SK-N-SH (cell line): Measurements from ENCODE around the gene ADAMTS6. TPM values are rescaled to one million over a fixed set of nuclear protein-coding genes. Genes with fewer than 3 reads are reported as not detected.

ENCODE experiments used
- CTCF ChIA-PET: fragments of 300-600, 350-600 bp; formaldehyde crosslinking; extraction: SDS; loops from one replicate; lab custom pipeline; 2021; lab: Yijun Ruan, JAX
- POLR2A ChIA-PET: fragments of 350-600 bp; sonication (Branson Sonifier 250); formaldehyde crosslinking; extraction: SDS; loops from one replicate; lab custom pipeline; 2020; ENCODE audit warnings: antibody characterized with exemption, inconsistent platforms; lab: Yijun Ruan, JAX
- DNase-seq: peaks from one replicate; pipeline ENCODE4 v3.0.0; 2012
- H2AFZ ChIP-seq: fragments of 200-600 bp; sonication (generic); 2 replicates; pipeline ENCODE4 v1.8.1; 2016; ENCODE audit warnings: antibody characterized with exemption, mild to moderate bottlenecking, low read depth
- H3F3A ChIP-seq: fragments of 200-600 bp; sonication (generic); replicated peaks from 2 replicates; pipeline ENCODE3; 2016; ENCODE audit warnings: antibody characterized with exemption, mild to moderate bottlenecking; ENCODE audit not compliant: insufficient read depth
- H3K27ac ChIP-seq, 2 experiments: fragments of 200-500 bp in 1 of 2; fragments of 200-600 bp in 1 of 2; sonication (Bioruptor generic) in 1 of 2; sonication (generic), shearing (Covaris generic) in 1 of 2; 2 replicates each; pipeline versions ENCODE4 v1.5.1 to v1.6.1; 2014 to 2016; ENCODE audit warnings: low read depth in 2 of 2, inconsistent platforms in 1 of 2, low read length in 1 of 2, mild to moderate bottlenecking in 1 of 2, mixed read lengths in 1 of 2
- H3K27me3 ChIP-seq: fragments of 200-600 bp; sonication (generic), shearing (Covaris generic); 2 replicates; pipeline ENCODE4 v1.6.1; 2016; ENCODE audit warnings: mixed run types; ENCODE audit not compliant: insufficient read depth
- H3K36me3 ChIP-seq, 2 experiments: fragments of 200-500 bp in 1 of 2; fragments of 200-600 bp in 1 of 2; sonication (Bioruptor generic) in 1 of 2; sonication (generic) in 1 of 2; replicated peaks in 1 of 2; 2 replicates each; pipeline versions ENCODE3 to v1.5.1; 2014 to 2016; ENCODE audit warnings: low read length in 1 of 2, mild to moderate bottlenecking in 1 of 2; ENCODE audit not compliant: insufficient read depth in 2 of 2, control insufficient read depth in 1 of 2
- H3K4me1 ChIP-seq, 2 experiments: fragments of 200-500 bp in 1 of 2; fragments of 200-600 bp in 1 of 2; sonication (Bioruptor generic) in 1 of 2; sonication (generic), shearing (Covaris generic) in 1 of 2; 2 replicates each; pipeline versions ENCODE4 v1.5.1 to v1.6.1; 2014 to 2016; ENCODE audit warnings: low read depth in 1 of 2, low read length in 1 of 2, mixed run types in 1 of 2; ENCODE audit not compliant: insufficient read depth in 2 of 2, control insufficient read depth in 1 of 2
- H3K4me2 ChIP-seq: fragments of 200-600 bp; sonication (generic), shearing (Covaris generic); 2 replicates; pipeline ENCODE4 v1.6.1; 2017; ENCODE audit warnings: mixed run types
- H3K4me3 ChIP-seq, 2 experiments: fragments of 200-500 bp in 1 of 2; fragments of 200-600 bp in 1 of 2; sonication (Bioruptor generic) in 1 of 2; sonication (generic), shearing (Covaris generic) in 1 of 2; 2 replicates each; pipeline versions ENCODE4 v1.5.1 to v1.8.1; 2014 to 2016; ENCODE audit warnings: low read depth in 2 of 2, inconsistent platforms in 1 of 2, low read length in 1 of 2, mild to moderate bottlenecking in 1 of 2, mixed read lengths in 1 of 2, moderate library complexity in 1 of 2
- H3K79me2 ChIP-seq: fragments of 200-600 bp; sonication (generic); 2 replicates; pipeline ENCODE4 v1.8.1; 2017; ENCODE audit warnings: mild to moderate bottlenecking; ENCODE audit not compliant: insufficient read depth
- H3K9ac ChIP-seq: fragments of 200-600 bp; sonication (generic); 2 replicates; pipeline ENCODE4 v1.6.1; 2017; ENCODE audit warnings: mixed run types
- H3K9me2 ChIP-seq: fragments of 200-600 bp; sonication (generic); 2 replicates; pipeline ENCODE4 v1.6.1; 2017; ENCODE audit warnings: mixed run types
- H3K9me3 ChIP-seq: fragments of 200-600 bp; sonication (generic); 2 replicates; pipeline ENCODE4 v1.6.1; 2017; ENCODE audit warnings: mixed run types, mild to moderate bottlenecking, moderate library complexity
- H4K20me1 ChIP-seq: fragments of 200-600 bp; sonication (generic); 2 replicates; pipeline ENCODE4 v1.6.1; 2017; ENCODE audit warnings: mild to moderate bottlenecking, mixed run types; ENCODE audit not compliant: insufficient read depth
- FOXJ3 ChIP-seq: sonication (generic); formaldehyde crosslinking; IDR thresholded peaks from 2 replicates; pipeline ENCODE4 v1.5.1; 2020; ENCODE audit warnings: mild to moderate bottlenecking, missing genetic modification reagents
- FOXM1 ChIP-seq: IDR thresholded peaks from 2 replicates; pipeline ENCODE4 v1.4.0; 2012; ENCODE audit warnings: low read depth, mild to moderate bottlenecking
- GABPA ChIP-seq: IDR thresholded peaks from 2 replicates; pipeline ENCODE4 v1.4.0; 2012; ENCODE audit warnings: low read depth, mild to moderate bottlenecking
- GATA2 ChIP-seq: sonication (generic); formaldehyde crosslinking; IDR thresholded peaks from 2 replicates; pipeline ENCODE4 v1.5.0; 2020; ENCODE audit warnings: mild to moderate bottlenecking, missing genetic modification reagents
- JUND ChIP-seq: IDR thresholded peaks from 2 replicates; pipeline ENCODE4 v1.4.0; 2012
- MEF2A ChIP-seq: IDR thresholded peaks from 2 replicates; pipeline ENCODE4 v1.4.0; 2012; ENCODE audit warnings: low read depth, borderline replicate concordance
- MXI1 ChIP-seq: IDR thresholded peaks from 2 replicates; pipeline ENCODE4 v1.6.1; 2012; ENCODE audit warnings: mild to moderate bottlenecking, low read depth, low read length, improper control_type of control experiment
- NFIC ChIP-seq: IDR thresholded peaks from 2 replicates; pipeline ENCODE4 v1.4.0; 2012; ENCODE audit warnings: borderline replicate concordance
- NRF1 ChIP-seq: IDR thresholded peaks from 2 replicates; pipeline ENCODE4 v1.6.1; 2012; ENCODE audit warnings: low read depth, mild to moderate bottlenecking, low read length
- POLR2AphosphoS5 ChIP-seq: IDR thresholded peaks from 2 replicates; pipeline ENCODE4 v1.6.1; 2012; ENCODE audit warnings: low read depth, low read length
- RXRA ChIP-seq: IDR thresholded peaks from 2 replicates; pipeline ENCODE4 v1.4.0; 2012; ENCODE audit warnings: low read depth, mild to moderate bottlenecking, borderline replicate concordance
- SMC3 ChIP-seq: IDR thresholded peaks from 2 replicates; pipeline ENCODE4 v1.6.1; 2012; ENCODE audit warnings: low read depth, low read length, improper control_type of control experiment
- TAF1 ChIP-seq: IDR thresholded peaks from 2 replicates; pipeline ENCODE4 v1.6.1; 2012; ENCODE audit warnings: low read depth, mild to moderate bottlenecking, low read length, moderate library complexity, borderline replicate concordance
- TCF12 ChIP-seq: IDR thresholded peaks from 2 replicates; pipeline ENCODE4 v1.4.0; 2012
- YY1 ChIP-seq: IDR thresholded peaks from 2 replicates; pipeline ENCODE4 v1.4.0; 2012; ENCODE audit warnings: low read depth, mild to moderate bottlenecking
- WGBS: methylation state at CpG from one replicate; pipeline ENCODE4 v1.1.6; 2017; ENCODE audit warnings: low lambda C conversion rate; 5-methylcytosine and 5-hydroxymethylcytosine counted together
- polyA plus RNA-seq, 3 experiments: library from polyadenylated mRNA; depleted of rRNA; stranded (reverse); fragments of >200 nt; gene quantifications; 2 replicates each; pipeline ENCODE4 v1.2.3, GENCODE V29; 2012
- TF ChIP-seq, protein P1 (sequence below): fragments of 200-600 bp; sonication (generic); IDR thresholded peaks from 2 replicates; pipeline ENCODE4 v1.6.1; 2017; ENCODE audit warnings: antibody characterized with exemption, mild to moderate bottlenecking, moderate library complexity
- TF ChIP-seq, protein P2 (sequence below): fragments of 150-350 bp; IDR thresholded peaks from 2 replicates; pipeline ENCODE4 v1.6.1; 2016; ENCODE audit warnings: mild to moderate bottlenecking, low read depth, low read length
- TF ChIP-seq, protein P3 (sequence below): IDR thresholded peaks from 2 replicates; pipeline ENCODE4 v1.4.0; 2012; ENCODE audit warnings: low read depth
- TF ChIP-seq, protein P4 (sequence below): fragments of 150-350 bp; IDR thresholded peaks from 2 replicates; pipeline ENCODE4 v1.6.1; 2017; ENCODE audit warnings: antibody characterized with exemption, low read length, low read depth, borderline replicate concordance

Gene ADAMTS6
- polyA plus RNA-seq, 1 of the 3 experiments (the other 2 are of a cell fraction), result 15.0 TPM

DNA sequence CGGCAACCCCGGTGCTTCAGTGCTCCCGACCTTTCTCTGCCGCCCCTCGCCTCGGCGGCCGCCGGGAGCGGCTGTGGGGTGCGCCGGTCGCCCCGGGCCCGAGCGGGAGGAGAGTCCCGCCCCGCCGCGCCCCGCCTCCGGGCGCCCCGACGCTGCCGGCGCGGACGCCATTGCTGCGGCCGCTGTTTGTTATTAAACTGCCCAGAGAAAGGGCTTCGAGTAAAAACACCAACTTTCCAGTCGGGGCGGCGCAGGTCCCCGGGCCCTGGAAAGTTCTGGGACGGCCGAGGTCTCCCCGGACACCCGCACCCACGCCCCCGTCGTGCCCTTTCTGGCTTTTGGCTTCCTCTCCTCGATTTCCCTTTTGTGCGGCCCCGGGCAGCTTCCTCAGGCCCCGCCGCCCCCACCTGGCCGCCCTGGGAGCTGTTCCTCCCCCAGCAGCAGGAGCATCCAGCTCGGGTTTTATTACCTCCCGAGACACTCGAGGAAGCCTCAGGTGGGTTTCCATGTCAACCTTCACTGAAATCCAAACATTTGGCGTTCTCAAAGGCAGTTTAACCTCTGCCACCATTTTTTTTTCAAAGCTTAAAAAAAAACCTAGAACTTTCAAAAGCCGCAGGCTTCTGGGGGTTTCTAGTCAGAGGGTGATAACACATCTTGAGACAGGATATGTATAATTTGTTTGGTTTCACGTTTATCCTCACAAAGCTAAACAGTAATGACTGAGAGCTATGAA, 378.6 kb downstream of the ADAMTS6 start:
- POLR2A ChIA-PET, result interaction anchor here (1.1 kb wide), 1 partner anchor 68 kb away, joined by 4 read pairs; no protein-coding TSS in a partner anchor
- CTCF ChIA-PET, result interaction anchor here (0.6 to 2.5 kb wide), 7 partner anchors 18 to 380 kb away, joined by 3 to 11 read pairs (median 4); no protein-coding TSS in a partner anchor
- Histone ChIP-seq H3F3A (no peaks in the 10 kb centered on the region), H3K4me1 (peaks cover 6 to 8% of the 10 kb centered on the region in 2 experiments; a peak in 2 of 4 replicates), H3K9me2 (no peaks in the 10 kb centered on the region), H3K9ac (no peak overlapping the region), H3K79me2 (no peaks in the 10 kb centered on the region), H3K9me3 (no peaks in the 10 kb centered on the region), H3K36me3 (no peaks in the 10 kb centered on the region), H3K4me3 (peak overlapping the region in 1 of 2 experiments; percentile 42; a peak in 2 of 4 replicates), H2AFZ (peak overlapping the region; percentile 25; the same call in 1 of the 2 replicates), H3K4me2 (no peak overlapping the region), H3K27me3 (no peaks in the 10 kb centered on the region), H4K20me1 (no peaks in the 10 kb centered on the region), H3K27ac (peak overlapping the region in 1 of 2 experiments; percentile 22; a peak in 1 of 4 replicates)
- no peak for TF ChIP-seq RXRA
- no peak for TF ChIP-seq FOXJ3 (CRISPR knock-in tag)
- TF ChIP-seq NFIC, result no peak
- TF ChIP-seq YY1, result no peak
- TF ChIP-seq, protein P1, sequence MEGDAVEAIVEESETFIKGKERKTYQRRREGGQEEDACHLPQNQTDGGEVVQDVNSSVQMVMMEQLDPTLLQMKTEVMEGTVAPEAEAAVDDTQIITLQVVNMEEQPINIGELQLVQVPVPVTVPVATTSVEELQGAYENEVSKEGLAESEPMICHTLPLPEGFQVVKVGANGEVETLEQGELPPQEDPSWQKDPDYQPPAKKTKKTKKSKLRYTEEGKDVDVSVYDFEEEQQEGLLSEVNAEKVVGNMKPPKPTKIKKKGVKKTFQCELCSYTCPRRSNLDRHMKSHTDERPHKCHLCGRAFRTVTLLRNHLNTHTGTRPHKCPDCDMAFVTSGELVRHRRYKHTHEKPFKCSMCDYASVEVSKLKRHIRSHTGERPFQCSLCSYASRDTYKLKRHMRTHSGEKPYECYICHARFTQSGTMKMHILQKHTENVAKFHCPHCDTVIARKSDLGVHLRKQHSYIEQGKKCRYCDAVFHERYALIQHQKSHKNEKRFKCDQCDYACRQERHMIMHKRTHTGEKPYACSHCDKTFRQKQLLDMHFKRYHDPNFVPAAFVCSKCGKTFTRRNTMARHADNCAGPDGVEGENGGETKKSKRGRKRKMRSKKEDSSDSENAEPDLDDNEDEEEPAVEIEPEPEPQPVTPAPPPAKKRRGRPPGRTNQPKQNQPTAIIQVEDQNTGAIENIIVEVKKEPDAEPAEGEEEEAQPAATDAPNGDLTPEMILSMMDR, result no peak
- TF ChIP-seq GABPA, result no peak
- TF ChIP-seq, protein P2, sequence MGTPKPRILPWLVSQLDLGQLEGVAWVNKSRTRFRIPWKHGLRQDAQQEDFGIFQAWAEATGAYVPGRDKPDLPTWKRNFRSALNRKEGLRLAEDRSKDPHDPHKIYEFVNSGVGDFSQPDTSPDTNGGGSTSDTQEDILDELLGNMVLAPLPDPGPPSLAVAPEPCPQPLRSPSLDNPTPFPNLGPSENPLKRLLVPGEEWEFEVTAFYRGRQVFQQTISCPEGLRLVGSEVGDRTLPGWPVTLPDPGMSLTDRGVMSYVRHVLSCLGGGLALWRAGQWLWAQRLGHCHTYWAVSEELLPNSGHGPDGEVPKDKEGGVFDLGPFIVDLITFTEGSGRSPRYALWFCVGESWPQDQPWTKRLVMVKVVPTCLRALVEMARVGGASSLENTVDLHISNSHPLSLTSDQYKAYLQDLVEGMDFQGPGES, result no peak
- no peak for TF ChIP-seq MEF2A
- TF ChIP-seq, protein P3, sequence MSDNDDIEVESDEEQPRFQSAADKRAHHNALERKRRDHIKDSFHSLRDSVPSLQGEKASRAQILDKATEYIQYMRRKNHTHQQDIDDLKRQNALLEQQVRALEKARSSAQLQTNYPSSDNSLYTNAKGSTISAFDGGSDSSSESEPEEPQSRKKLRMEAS, result no peak
- TF ChIP-seq MXI1, result no peak
- TF ChIP-seq, protein P4, sequence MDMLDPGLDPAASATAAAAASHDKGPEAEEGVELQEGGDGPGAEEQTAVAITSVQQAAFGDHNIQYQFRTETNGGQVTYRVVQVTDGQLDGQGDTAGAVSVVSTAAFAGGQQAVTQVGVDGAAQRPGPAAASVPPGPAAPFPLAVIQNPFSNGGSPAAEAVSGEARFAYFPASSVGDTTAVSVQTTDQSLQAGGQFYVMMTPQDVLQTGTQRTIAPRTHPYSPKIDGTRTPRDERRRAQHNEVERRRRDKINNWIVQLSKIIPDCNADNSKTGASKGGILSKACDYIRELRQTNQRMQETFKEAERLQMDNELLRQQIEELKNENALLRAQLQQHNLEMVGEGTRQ, result no peak
- TF ChIP-seq JUND, result no peak
- TF ChIP-seq TCF12, result no peak
- no peak for TF ChIP-seq FOXM1
- TF ChIP-seq POLR2AphosphoS5, result no peak
- TF ChIP-seq TAF1, result no peak
- no peak for TF ChIP-seq SMC3
- TF ChIP-seq NRF1, result no peak
- TF ChIP-seq GATA2 (CRISPR knock-in tag), result no peak
- DNase-seq, result peak; percentile 79
- WGBS, result 46% methylated on average over 49 of the region's 55 CpGs
